Mucosa of gallbladder (tissue), 1 donor: ENCODE results near the gene ARHGAP24. TPM values are rescaled to one million over a fixed set of nuclear protein-coding genes. Genes with fewer than 3 reads are reported as not detected.

ENCODE experiments used
- DNase-seq: peaks from one replicate; pipeline ENCODE4 v3.0.0-alpha.2; 2020; ENCODE audit warnings: low spot score
- total RNA-seq: library from RNA; stranded (reverse); gene quantifications from one replicate; pipeline ENCODE4 v1.2.1, GENCODE V29; 2021
- donor health status: DM: no; HTN: no; CAD: no.

ARHGAP24 gene
- total RNA-seq = 13.6 TPM

- DNase-seq = peak; percentile 61
Observed at GRCh38 chr4:85474818-85475630, at the start of gene ARHGAP24. Gene ARHGAP24 (plus strand): TSS chr4:85475150.

GRCh38 chr4:85426366-85426765 lies 48.6 kb upstream of the ARHGAP24 start:
- no peak for DNase-seq

GRCh38 chr4:85427123-85427522 lies 47.8 kb upstream of the ARHGAP24 start:
- DNase-seq = no peak

GRCh38 chr4:85430226-85430625 lies 44.7 kb upstream of the ARHGAP24 start:
- DNase-seq = no peak

GRCh38 chr4:85430697-85431096 lies 44.3 kb upstream of the ARHGAP24 start:
- DNase-seq = no peak

GRCh38 chr4:85431156-85431555 lies 43.8 kb upstream of the ARHGAP24 start:
- DNase-seq = no peak

GRCh38 chr4:85431881-85432485 lies 43.0 kb upstream of the ARHGAP24 start:
- no peak for DNase-seq

GRCh38 chr4:85445050-85445639 lies 29.8 kb upstream of the ARHGAP24 start:
- DNase-seq = no peak

GRCh38 chr4:85446141-85446861 lies 28.6 kb upstream of the ARHGAP24 start:
- no peak for DNase-seq

- no peak for DNase-seq
Observed at GRCh38 chr4:85448906-85449890, 25.8 kb upstream of the ARHGAP24 start.

- no peak for DNase-seq
Observed at GRCh38 chr4:85452058-85452731, 22.8 kb upstream of the ARHGAP24 start.

GRCh38 chr4:85455942-85456341 lies 19.0 kb upstream of the ARHGAP24 start:
- no peak for DNase-seq

- no peak for DNase-seq
Observed at GRCh38 chr4:85457752-85458467, 17.0 kb upstream of the ARHGAP24 start.

GRCh38 chr4:85459736-85460135 lies 15.2 kb upstream of the ARHGAP24 start:
- DNase-seq = peak; percentile 42

- no peak for DNase-seq
Observed at GRCh38 chr4:85474356-85474755, 594 bp upstream of the ARHGAP24 start.

GRCh38 chr4:85475631-85476233 lies 782 bp downstream of the ARHGAP24 start:
- DNase-seq = no peak

GRCh38 chr4:85476381-85476780 lies 1.4 kb downstream of the ARHGAP24 start:
- no peak for DNase-seq

GRCh38 chr4:85477534-85477933 lies 2.6 kb downstream of the ARHGAP24 start:
- no peak for DNase-seq

GRCh38 chr4:85478576-85478975 lies 3.6 kb downstream of the ARHGAP24 start:
- DNase-seq = no peak
